ENCODE measurements around the gene MBOAT2. TPM values are rescaled to one million over a fixed set of nuclear protein-coding genes. Genes with fewer than 3 reads are reported as not detected.

Gene MBOAT2
- total and polyA plus RNA-seq, 2 donors (not counting 1 experiment from before 2014, with no cell fraction given), result 0.24 to 1.3 TPM

DNA sequence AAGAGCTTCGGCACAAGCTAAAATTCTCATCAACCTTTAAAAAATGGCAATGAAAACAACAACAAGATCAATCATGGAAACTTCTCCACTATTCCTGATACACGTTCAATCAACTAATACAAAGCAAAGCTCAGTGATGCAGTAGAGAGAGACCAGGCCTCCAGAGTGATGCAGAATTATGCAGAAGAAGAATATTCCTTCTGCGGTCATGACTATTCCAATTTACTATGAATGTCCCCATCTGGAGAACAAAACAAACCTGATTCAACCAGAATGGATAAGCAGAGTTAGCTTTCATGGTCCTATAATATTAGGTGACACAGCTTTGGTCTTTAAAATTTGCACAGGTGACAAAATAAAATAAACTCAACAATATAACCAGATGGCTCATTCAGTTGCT lies 12.5 kb upstream of the MBOAT2 start:
- peaks cover 0 to 2% (median 0%) of the 10 kb centered on the region in 4 experiments for H3K27me3 ChIP-seq (replicated peaks in 1 of 4; ENCODE audit: control extremely low read depth in 1 of 4, control insufficient read depth in 3 of 4, insufficient read depth in 4 of 4, low read length in 3 of 4)
- H4K20me1 ChIP-seq (ENCODE audit: control insufficient read depth, insufficient read depth, low read length, poor library complexity, severe bottlenecking), result no peaks in the 10 kb centered on the region
- Mint-ChIP-seq H3K27me3 (peaks cover 19% of the 10 kb centered on the region), H3K4me1 (no peaks in the 10 kb centered on the region), H3K9me3 (ENCODE audit: insufficient read depth) (no peaks in the 10 kb centered on the region), H3K27ac (no peak overlapping the region), H3K4me3 (no peak overlapping the region)
- ATAC-seq (ENCODE audit: low read depth), result no peak
- CTCF ChIA-PET, result interaction anchor here (1.0 kb wide), 1 partner anchor 11 kb away, joined by 3 read pairs; no protein-coding TSS in a partner anchor
- intact Hi-C loops (cut with micrococcal nuclease), result no loop called here
- H3K9me3 ChIP-seq (ENCODE audit: control extremely low read depth in 1 of 3, control insufficient read depth in 2 of 3, insufficient read depth in 1 of 3, low read length in 2 of 3), result no peaks in the 10 kb centered on the region
- no peaks in the 10 kb centered on the region for H3K36me3 ChIP-seq (replicated peaks in 1 of 2; ENCODE audit: control extremely low read depth in 1 of 2, control insufficient read depth in 1 of 2, extremely low read depth in 1 of 2, insufficient read depth in 2 of 2, low read length in 1 of 2)
- H2AFZ ChIP-seq (ENCODE audit: insufficient read depth, low read depth, low read length, poor library complexity, severe bottlenecking), result no peak overlapping the region
- H3K79me2 ChIP-seq (ENCODE audit: control insufficient read depth, insufficient read depth, low read length), result no peaks in the 10 kb centered on the region
- no peak overlapping the region for H3K4me3 ChIP-seq (ENCODE audit: control extremely low read depth in 1 of 5, extremely low read depth in 1 of 5, insufficient read depth in 1 of 5, low read depth in 2 of 5, low read length in 4 of 5)
- H3K27ac ChIP-seq (ENCODE audit: low read length in 2 of 2), result no peak overlapping the region
- TF ChIP-seq EZH2 (IDR thresholded peaks at IDR 0.05; ENCODE audit: borderline replicate concordance, insufficient read depth, low read depth, low read length, poor library complexity, severe bottlenecking), result no peak
- TF ChIP-seq, protein P1, sequence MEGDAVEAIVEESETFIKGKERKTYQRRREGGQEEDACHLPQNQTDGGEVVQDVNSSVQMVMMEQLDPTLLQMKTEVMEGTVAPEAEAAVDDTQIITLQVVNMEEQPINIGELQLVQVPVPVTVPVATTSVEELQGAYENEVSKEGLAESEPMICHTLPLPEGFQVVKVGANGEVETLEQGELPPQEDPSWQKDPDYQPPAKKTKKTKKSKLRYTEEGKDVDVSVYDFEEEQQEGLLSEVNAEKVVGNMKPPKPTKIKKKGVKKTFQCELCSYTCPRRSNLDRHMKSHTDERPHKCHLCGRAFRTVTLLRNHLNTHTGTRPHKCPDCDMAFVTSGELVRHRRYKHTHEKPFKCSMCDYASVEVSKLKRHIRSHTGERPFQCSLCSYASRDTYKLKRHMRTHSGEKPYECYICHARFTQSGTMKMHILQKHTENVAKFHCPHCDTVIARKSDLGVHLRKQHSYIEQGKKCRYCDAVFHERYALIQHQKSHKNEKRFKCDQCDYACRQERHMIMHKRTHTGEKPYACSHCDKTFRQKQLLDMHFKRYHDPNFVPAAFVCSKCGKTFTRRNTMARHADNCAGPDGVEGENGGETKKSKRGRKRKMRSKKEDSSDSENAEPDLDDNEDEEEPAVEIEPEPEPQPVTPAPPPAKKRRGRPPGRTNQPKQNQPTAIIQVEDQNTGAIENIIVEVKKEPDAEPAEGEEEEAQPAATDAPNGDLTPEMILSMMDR (IDR thresholded peaks at IDR 0.05), result no peak
- POLR2A ChIA-PET, result no interaction called here
- no peak overlapping the region for H3K4me2 ChIP-seq (replicated peaks; ENCODE audit: low read depth, low read length, poor library complexity, severe bottlenecking)
- H3K4me1 ChIP-seq (ENCODE audit: control insufficient read depth in 2 of 2, insufficient read depth in 2 of 2, low read length in 2 of 2), result no peaks in the 10 kb centered on the region
- no peak for DNase-seq
- WGBS (ENCODE audit: insufficient coverage), result 100% methylated on average over 1 of the region's 3 CpGs
- no peak overlapping the region for H3K9ac ChIP-seq (ENCODE audit: low read length)

- H3K4me1 Mint-ChIP-seq, result no peaks in the 10 kb centered on the region
- no peaks in the 10 kb centered on the region for H3K9me3 Mint-ChIP-seq (ENCODE audit: insufficient read depth)
- 78% methylated on average over 1 of the region's 1 CpG for WGBS (ENCODE audit: insufficient coverage)
- Histone ChIP-seq H3K4me3 (ENCODE audit: control extremely low read depth in 1 of 5, extremely low read depth in 1 of 5, insufficient read depth in 1 of 5, low read depth in 2 of 5, low read length in 4 of 5) (no peak overlapping the region), H4K20me1 (ENCODE audit: control insufficient read depth, insufficient read depth, low read length, poor library complexity, severe bottlenecking) (no peaks in the 10 kb centered on the region), H3K36me3 (replicated peaks in 1 of 2; ENCODE audit: control extremely low read depth in 1 of 2, control insufficient read depth in 1 of 2, extremely low read depth in 1 of 2, insufficient read depth in 2 of 2, low read length in 1 of 2) (no peaks in the 10 kb centered on the region), H3K4me1 (ENCODE audit: control insufficient read depth in 2 of 2, insufficient read depth in 2 of 2, low read length in 2 of 2) (no peaks in the 10 kb centered on the region), H2AFZ (ENCODE audit: insufficient read depth, low read depth, low read length, poor library complexity, severe bottlenecking) (no peak overlapping the region), H3K9me3 (ENCODE audit: control extremely low read depth in 1 of 3, control insufficient read depth in 2 of 3, insufficient read depth in 1 of 3, low read length in 2 of 3) (no peaks in the 10 kb centered on the region), H3K27ac (ENCODE audit: low read length in 2 of 2) (no peak overlapping the region), H3K9ac (ENCODE audit: low read length) (no peak overlapping the region), H3K27me3 (replicated peaks in 1 of 4; ENCODE audit: control extremely low read depth in 1 of 4, control insufficient read depth in 3 of 4, insufficient read depth in 4 of 4, low read length in 3 of 4) (peaks cover 0 to 2% (median 0%) of the 10 kb centered on the region in 4 experiments), H3K4me2 (replicated peaks; ENCODE audit: low read depth, low read length, poor library complexity, severe bottlenecking) (no peak overlapping the region), H3K79me2 (ENCODE audit: control insufficient read depth, insufficient read depth, low read length) (no peaks in the 10 kb centered on the region)
- H3K27ac Mint-ChIP-seq, result no peak overlapping the region
- ChIA-PET POLR2A (no interaction called here), CTCF (no interaction called here)
- DNase-seq (no peak), ATAC-seq (ENCODE audit: low read depth) (no peak)
- intact Hi-C loops (cut with micrococcal nuclease), result no loop called here
- H3K4me3 Mint-ChIP-seq, result no peak overlapping the region
- H3K27me3 Mint-ChIP-seq, result peaks cover 8% of the 10 kb centered on the region
- TF ChIP-seq EZH2 (IDR thresholded peaks at IDR 0.05; ENCODE audit: borderline replicate concordance, insufficient read depth, low read depth, low read length, poor library complexity, severe bottlenecking), result no peak
- TF ChIP-seq, protein P1 (IDR thresholded peaks at IDR 0.05), result no peak
These were observed 9.9 kb upstream of the MBOAT2 start for GRCh38 chr2:9013403-9013802.

Measured in B cell (primary cell).